ENCODE measurements around the gene GPR39.

Gene GPR39

DNA sequence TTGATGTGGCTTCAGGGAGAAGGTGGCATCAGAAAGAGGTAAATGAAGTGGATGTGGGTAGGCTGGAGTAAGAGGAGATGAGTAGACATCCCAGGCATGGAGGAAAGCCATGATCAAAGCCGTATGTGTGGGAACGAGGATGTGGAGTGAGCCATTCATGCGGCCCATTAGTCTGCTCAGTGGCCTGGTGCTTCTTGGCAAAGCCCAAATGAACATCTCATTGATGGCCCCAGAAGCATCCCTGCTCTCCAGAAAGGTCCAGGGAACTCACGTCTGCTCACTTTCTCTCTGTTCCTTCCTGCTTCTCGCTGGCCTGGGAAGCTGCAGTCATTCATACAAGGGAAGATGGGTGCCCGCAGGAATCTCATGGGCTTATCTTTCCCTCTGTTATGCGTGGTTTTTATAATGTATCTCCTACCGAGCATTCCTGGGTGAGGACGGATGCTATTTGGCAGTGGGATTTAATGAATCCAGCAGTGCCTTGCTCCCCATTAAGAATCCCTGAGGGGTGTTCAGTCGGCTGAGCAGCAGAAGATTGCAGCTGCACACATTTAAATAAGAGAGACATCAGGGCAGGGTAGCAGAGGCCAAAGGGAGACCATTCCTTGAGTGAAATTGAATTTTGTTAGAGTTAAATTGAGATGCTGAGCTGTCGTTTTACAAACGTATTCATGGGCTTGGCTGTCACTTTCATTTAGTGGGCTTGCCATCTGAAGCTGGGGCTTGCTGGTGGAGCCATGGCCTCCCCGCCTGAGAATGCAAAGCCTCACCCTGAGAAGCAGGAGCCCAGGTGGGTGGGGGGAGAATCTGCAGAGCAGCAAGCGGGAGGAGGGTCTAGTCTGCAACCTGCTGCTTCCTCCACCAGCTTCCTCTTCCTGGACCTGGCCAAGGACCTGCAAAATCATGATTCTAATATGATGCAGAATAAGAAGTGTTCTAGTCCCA is 188.9 kb downstream of the GPR39 start:
- DNase-seq (ENCODE audit: low read depth): no peak

DNA sequence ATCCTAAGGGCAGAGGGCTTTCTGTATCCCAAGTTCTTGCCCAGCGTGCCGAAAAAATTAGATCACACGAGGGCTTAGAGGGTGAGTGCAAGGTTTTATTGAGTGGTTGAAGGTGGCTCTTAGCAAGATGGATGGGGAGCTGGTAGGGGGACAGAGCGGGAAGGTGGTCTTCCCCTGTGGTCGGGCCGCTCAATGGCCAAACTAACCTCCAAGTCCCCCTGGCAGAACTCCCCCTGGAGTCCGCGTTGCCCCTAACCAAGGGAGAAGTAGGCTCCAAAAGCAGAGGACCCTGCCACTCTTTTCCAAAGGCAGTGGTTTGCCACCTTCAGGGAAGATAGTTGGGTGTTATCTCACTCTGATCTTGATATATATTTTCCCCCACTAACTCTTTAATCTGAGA is 190.0 kb downstream of the GPR39 start:
- no peak for DNase-seq (ENCODE audit: low read depth)

DNA sequence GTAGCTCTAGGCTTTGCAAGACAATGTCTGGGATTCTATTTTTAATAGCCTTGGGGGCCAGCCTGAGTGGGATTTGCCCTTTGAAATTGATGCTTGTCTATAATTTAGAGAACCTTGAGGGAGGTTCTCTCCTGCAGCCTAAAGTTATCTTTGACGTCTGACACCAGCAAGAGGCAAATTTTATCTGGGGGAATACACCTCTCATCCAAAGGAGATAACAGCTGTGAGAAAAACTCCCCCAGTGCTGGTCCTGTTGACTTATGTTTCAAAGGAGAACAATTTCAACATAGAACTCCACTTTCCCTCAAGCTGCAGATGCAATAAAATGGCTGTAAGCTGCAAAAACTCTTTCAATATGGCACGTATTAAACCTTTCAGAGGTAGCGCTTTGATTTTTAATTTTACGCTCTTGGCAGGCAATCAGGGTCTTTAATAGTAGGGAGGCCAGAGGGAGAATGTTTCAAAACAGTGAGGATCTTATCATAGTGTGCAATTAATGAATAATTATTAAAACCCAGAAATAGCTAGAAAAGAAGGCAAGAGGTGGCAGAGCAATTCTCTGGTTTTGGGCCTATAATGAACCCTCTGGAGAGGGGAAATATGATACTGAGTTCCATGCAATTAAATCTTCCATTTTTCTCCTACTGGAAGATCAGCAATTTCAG is 191.0 kb downstream of the GPR39 start:
- DNase-seq (ENCODE audit: low read depth): no peak

DNA sequence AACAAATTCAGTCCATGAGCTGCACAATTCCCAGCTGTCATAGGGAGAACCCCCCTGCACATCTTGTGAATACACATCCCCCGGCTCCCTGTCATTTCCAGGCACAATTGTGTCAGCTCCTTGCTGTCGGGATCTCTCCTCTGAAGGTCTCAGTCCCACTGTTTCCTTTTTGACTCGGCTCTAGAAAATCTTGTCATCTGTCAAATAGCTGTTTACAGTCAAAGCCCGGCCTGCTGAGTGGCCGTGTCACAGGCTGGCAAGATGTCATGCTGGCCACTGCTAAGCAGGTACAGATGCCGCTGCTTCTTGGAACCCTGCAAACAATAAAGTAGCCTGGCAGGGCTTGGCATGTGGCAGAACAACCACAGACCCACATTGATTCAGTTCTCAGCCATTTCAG is 191.7 kb downstream of the GPR39 start:
- DNase-seq (ENCODE audit: low read depth): no peak

DNA sequence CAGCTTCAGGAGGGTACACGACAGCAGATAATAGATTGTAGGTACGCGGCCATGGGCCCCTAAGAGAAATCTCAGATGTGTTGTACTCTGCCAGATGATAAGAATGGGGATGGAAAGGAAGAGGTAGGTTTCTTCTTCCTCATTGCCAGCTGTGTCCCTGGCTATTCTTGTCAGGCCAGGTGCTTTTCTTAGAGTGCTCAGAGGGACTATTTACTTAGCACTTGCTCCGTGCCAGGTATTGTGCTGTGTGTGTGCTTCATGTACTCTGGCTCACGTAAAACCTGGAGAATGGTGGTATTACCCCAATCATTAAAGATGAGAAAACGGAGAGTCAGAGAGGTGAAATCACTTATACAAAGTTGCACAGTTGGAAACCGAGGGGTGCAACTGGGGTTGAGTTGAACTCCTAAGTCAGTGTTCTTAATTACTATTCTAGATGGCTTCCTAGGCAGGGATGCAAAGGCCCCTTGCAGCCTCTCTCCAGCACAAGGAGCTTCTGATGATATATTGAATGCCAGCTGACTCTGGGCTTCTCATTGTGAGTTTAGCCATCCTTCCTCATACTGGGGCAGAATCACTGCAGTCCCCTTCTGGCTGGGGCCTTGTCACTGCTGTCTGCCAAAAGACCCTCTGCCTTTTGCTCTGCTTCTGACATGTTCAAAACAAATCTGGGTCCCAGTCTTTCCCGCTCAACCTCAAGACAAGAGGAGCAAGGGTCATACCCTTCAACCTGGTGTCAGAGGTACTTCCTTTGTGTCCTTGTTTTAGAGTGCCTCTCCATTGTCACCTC is 192.7 kb downstream of the GPR39 start:
- no peak for DNase-seq (ENCODE audit: low read depth)

DNA sequence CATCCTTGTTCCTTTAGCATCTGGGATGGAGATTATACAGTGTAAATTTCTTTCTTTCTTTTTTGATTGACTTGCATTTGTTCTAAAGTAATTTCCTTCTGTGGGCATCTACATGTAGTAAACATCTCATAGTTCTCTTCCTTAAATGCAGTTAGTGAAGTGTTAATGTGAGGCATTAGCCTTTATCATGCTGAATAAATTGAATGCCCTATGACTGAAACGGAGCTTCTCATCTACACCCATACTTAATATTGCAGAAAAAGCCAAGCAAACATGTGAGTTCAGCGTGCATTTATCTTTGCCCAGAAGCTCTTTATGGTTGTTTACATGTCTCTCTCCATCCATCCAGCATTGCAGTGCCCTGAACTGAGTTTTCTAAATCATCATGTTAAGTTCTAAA is 195.1 kb downstream of the GPR39 start:
- DNase-seq (ENCODE audit: low read depth): no peak

DNA sequence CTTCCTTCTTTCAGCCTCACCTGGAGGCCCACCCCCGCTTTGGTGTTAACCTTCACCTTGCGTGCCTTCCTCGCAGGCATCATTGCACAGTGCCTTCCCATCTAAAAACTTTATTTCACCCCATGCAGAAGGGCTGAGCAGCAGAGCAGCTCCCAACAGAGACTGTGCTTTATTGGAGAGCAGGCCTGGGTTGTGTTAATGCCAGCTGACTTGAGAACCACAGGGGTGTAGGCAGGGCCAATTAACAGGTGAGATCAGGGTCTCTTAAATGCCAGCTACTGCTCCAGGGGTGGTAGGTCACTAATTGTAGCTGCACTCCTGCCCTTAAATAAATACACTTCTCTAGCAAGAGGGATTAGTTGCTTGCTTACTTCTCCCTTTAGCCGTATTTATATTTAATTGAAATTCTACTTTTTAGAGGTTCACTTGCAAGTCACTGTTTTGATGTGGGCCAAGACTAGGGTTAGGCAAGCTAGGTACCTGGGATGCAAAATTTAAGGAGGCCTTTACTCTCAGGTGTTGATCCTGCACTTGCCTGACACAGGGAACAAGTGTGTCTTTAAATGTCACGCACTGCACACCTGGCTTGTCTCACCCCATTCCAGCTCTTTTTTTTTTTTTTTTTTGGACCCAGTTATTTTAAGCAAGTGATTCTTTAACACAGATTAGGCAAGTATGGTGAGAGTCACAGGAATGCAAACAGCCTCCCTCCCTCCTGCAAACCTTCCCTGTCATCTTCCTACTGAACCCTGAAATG is 198.9 kb downstream of the GPR39 start:
- no peak for DNase-seq (ENCODE audit: low read depth)

DNA sequence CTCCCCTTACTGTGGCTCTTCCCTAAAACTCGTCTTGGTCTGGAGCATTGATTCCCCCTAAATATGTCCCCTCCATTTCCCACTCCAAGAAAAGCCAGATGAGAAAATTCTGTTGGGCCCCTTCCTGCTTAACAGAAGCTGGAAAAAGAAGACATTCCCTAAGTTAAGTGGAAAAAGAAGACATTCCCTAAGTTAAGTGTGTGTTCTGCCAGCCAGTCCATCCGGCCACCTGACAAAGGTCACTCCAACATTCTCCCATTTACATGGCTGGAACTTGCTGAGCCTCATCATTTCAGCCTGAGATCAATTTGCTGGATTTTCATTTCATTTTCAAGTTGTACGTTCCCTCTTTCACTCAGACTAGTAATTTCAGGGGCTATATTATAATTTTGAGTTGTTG is 201.4 kb downstream of the GPR39 start:
- DNase-seq (ENCODE audit: low read depth): no peak

DNA sequence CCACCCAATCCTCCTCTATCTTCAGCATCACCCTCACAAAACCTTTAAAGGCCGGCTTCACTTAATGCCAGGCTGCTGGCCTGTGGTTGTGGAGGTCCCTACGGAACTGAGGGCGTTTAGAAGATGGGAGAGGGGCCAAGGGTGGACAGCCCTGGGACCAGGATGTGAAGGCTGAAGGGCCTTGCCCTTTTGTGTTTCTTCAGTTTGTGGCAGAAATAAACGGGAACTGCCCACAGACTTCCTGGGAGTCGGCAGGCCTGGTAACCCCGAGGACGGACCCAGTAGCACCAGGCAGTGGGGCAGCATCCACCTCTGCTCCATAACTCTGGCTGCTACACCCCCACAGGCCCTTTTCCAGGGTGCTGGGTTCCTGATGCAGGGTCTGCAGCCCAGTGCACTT is 202.1 kb downstream of the GPR39 start:
- no peak for DNase-seq (ENCODE audit: low read depth)

DNA sequence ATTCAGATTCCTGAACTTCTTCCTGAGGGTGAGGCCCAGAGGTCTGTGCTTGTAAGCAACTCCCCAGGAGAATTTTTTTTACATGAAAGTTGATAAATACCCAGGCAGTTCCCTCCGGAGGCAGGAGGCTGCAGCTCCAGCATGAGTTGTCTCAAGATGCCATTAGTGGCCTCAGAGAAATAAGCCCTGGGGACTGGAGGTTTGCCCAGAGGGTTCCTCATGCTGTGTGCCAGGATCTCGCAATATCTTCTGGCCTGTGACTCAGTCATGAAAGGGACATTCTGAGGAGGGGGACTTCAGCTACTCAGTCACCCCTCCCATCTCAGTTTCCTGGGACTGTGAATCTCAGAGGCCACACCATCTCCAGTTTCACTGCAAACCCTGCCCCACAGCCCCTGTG is 203.5 kb downstream of the GPR39 start:
- no peak for DNase-seq (ENCODE audit: low read depth)

DNA sequence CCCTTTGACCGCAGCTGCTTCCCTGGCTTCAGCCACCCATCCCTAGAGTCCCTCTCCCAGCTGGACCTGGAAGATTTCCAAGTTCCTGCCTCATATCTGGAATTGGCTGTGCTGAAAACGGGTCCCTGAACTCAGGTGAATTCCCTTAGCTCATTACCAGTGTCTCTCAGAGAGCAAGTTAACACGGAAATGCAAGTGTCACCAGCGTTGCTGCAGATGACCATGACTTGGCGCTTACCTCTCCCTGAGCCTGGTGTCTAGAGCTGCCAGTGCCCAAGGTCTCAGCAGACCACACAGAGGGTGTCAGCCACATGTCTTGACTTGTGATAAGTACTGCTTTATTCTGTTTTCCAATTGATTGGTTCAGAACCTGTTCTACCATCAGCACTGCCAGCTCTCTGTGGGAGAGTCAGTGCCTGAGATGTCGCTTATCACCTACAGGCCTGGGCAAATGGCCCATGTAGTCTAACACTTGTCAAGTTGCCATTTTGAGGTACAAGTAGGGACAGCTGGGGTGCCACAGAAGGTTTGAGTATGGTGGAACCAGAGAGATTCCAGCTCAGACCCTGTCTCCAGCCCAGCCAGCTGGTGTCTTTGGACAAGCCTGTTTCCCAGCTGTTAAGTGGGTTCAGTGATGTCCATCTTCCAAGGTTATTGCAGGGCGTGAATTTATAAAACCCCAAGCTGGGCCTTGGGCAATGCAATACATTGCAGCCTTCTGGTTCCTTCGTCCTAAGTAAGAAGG is 204.7 kb downstream of the GPR39 start:
- DNase-seq (ENCODE audit: low read depth): no peak

DNA sequence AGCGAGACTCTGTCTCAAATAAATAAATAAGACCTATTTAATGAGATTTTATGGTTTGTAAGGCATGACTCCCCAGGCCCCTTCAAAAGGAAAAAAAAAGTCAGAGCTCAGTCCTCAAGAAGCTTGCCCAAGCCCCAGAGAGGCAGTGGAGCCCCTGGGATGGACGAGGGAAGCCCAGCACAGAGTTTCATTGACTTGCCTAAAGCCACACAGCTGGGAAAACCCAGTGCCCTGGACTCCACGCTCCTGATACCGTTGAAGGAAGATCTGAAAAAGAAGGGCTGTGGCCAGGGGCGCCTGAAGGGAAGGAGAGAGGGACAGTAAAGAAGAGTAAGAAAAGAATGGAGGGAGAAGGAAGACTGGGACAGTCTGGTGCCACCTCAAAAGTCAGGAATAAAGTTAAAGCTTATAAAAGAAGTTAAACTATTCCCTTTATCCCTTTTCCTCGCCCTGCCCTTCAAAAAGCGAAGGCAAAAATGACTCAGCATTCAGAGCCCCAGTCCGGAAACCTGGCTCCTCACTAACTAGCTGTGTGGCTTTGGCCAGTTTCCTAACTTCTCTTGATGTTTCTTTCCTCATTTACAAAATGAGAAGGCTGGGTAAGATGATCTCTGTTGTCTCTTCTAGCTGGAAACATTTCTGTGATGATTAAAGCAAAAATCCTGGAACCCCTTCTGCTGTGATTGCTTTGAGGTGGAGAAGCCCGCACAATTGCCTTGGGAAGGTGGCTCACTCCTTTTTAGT is 206.7 kb downstream of the GPR39 start:
- no peak for DNase-seq (ENCODE audit: low read depth)

DNA sequence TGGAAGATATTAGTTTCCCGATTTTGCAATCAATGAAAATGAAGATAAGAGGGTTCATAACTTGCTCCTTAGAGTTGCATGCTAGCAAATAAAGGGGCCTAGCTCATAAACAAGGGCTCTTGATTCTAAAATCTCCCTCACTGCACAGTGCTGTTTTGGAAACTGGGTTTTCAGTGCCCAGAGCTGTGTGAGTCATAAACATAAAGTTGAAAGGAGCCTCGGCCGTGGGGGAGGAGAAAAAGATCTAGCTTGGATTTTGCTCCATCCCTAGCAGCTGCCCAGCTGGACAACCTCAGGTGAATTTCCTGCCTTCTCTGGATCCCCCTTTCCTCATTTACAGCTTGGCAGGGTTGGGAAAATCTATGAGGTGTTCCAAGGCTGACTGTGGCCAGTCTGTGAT is 210.9 kb downstream of the GPR39 start:
- no peak for DNase-seq (ENCODE audit: low read depth)

DNA sequence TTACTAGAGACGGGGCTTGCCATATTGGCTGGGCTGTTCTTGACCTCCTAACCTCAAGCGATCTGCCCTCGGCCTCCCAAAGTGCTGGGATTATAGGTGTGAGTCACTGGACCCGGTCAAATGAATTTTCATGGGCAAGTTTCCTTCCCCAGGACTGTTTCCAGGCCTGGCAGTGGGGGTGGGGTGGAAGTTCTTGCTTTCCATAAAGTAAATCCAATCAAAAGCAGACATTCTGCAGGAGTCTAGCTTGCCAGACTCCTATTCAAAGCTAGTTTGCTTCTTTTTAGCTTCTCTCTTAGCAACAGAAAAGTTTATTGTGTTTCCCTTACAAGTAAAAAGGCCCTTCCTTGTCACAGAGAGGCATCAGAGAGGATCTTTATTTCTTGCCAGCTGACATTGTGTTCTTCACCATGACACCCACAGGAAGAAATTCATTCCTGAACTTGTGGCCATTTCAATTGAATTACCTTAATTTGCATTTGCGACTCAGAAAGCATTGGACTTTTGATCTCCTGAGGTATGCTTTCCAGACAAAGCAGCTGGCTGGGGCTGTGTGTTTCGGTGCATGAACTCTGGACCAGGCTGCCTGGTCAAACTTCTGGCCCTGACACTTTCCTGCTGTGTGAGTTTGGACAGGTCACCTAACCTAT is 215.5 kb downstream of the GPR39 start:
- DNase-seq (ENCODE audit: low read depth): no peak

DNA sequence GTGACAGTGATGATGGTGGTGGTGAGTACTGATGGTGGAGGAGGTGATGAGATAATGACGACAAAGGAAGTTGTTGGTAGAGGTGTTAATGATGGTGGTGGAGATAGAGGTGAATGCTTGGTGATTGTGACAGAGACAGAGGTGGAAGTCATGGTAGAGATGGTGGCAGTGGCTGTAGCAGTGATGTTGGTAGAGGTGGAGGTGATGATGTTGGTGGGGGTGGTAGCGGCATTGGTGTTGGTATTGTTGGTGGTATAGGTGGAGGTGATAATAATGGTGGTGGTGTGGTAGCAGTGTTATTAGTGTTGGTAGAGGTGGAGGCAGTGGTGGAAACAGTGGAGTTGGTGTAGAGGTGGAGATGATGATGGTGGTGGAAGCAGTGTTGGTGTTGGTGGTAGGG is 217.0 kb downstream of the GPR39 start:
- no peak for DNase-seq (ENCODE audit: low read depth)

DNA sequence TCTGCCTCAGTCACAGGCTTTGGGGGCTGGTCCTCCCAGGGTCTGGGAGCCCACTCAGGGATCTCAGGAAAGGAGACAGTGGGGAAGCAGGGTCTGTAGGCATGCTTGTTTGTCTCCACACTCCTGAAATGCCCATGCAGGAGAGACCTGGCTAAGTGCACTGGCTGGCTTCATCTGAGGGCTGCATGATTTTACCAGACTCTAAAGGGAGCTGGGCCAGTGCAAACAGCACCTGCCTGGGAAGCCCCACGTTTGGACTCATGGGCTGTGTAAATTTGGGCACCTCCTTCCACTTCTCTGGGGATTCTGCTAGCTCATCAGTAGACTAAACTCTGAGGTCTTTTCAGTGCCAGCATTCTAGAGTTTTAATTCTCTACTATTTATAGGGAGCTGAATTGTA is 219.7 kb downstream of the GPR39 start:
- DNase-seq (ENCODE audit: low read depth): no peak

DNA sequence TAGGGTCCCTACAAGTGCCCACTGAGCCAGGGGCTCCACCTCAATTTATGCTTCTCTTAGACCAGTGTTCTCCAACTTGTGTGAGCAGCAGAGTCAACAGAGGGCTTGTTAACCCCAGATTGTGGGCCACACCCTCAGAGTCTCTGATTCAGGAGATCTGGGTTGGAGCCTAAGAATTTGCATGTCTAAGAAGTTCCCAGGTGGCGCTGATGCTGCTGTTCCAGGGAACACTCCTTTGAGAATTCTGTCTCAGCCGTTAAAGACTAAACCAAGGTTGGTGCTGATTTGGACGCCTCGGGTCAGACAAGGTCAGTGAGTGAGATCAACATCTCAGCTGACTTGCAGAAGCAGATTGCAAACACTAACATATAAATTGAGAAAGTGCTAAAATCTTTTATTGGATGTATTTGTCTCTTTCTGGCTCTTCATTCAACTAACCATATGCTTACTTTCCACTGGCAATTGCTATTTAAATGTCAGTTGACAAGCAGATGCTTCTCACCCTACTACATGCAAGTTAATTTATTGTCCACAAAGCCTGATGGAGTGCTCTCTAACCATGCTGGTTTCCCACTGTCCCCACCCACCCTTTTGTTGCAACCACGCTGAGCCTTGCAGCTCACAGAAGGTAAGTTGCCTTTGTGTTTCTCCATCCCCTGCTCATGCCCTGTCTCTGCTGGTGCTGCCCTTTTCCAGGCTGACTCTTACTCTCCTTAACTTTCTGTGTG is 221.9 kb downstream of the GPR39 start:
- no peak for DNase-seq (ENCODE audit: low read depth)

DNA sequence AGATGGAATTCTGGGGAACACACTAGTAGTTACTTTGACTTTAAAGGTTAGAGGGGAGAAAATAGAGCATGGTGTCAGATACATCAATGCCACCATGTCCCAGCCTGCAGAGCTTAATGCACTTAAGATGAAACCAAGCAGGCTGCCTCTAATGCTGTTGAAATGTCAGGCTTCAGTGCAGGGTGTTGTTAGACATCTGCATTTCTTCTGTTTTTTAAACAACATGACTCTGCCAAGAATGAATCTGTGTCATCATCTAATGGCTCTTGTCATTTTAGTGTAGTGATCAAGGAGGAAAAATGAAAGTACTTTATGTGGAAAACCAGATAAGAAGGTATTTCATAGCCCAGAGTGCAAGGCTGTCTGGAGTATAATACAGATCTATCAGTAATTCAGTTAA is 223.5 kb downstream of the GPR39 start:
- DNase-seq (ENCODE audit: low read depth): no peak

DNA sequence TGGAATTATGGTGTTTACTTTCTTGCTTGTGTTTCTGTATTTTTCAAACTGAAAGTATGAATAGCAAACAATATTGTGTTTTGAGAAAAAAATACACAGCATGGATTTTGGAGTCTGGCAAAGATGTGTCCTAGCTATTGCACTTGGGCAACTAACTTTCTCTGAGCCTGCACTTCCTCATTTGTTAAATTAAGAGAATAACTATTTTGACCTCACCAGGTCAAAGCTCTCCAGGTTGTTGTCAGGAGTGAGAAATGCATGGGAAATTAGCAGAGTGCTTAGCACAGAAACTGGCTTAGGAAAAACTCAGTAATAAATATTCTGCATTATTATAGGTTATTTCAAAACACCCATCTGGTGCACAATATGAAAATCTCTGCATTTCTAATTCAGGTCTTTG is 225.2 kb downstream of the GPR39 start:
- DNase-seq (ENCODE audit: low read depth): no peak
